Measurements from ENCODE around the gene EXOC4.

GRCh38 chr7:133240302-133240701 lies 12.6 kb upstream of the EXOC4 start:
- TF ChIP-seq EZH2 (IDR thresholded peaks at IDR 0.05; ENCODE audit: insufficient read depth, poor library complexity, severe bottlenecking) (no peak), EZH2phosphoT487 (IDR thresholded peaks at IDR 0.05; ENCODE audit: insufficient read depth, low read depth) (no peak)
